Right atrium auricular region (tissue), 2 donors: ENCODE results near the gene NLRP4. TPM values are rescaled to one million over a fixed set of nuclear protein-coding genes. Genes with fewer than 3 reads are reported as not detected.

Source experiments
- DNase-seq: peaks from one replicate; pipeline ENCODE4 v3.0.0-alpha.2; 2019; ENCODE audit warnings: low spot score
- H3K27ac ChIP-seq, 2 donors: fragments of 200-600 bp; sonication (generic); 1 replicate in 1 of 2; 2 replicates in 1 of 2; pipeline ENCODE4 v1.5.1; 2016 to 2019
- H3K27me3 ChIP-seq, 2 donors: fragments of 200-600 bp; sonication (generic); one replicate each; pipeline versions ENCODE4 v1.5.1 to v1.6.0; 2017 to 2019
- H3K36me3 ChIP-seq: fragments of 200-600 bp; sonication (generic); one replicate; pipeline ENCODE4 v1.5.1; 2016
- H3K4me1 ChIP-seq, 2 donors: fragments of 200-600 bp; sonication (generic); one replicate each; pipeline versions ENCODE4 v1.5.1 to v1.6.0; 2017 to 2019
- H3K4me3 ChIP-seq, 2 donors: fragments of 200-600 bp; sonication (generic); 1 replicate in 1 of 2; 2 replicates in 1 of 2; pipeline ENCODE4 v1.5.1; 2017 to 2019; ENCODE audit warnings: mild to moderate bottlenecking in 1 of 2, moderate library complexity in 1 of 2
- H3K9me3 ChIP-seq, 2 donors: fragments of 200-600 bp; sonication (generic); one replicate each; pipeline ENCODE4 v1.5.1; 2019
- CTCF ChIP-seq, 2 donors: fragments of 200-600 bp; sonication (generic); IDR thresholded peaks; one replicate each; pipeline ENCODE4 v1.5.1; 2019; ENCODE audit warnings: antibody characterized with exemption in 2 of 2
- total RNA-seq, 2 donors: library from RNA; depleted of rRNA; stranded (reverse); fragments of >200 nt; gene quantifications; one replicate each; pipeline ENCODE4 v1.1.0, GENCODE V29; 2016

The NLRP4 gene
- total RNA-seq, 2 donors from 2014 or later = not detected

GRCh38 chr19:55930996-55931515 lies 94.7 kb downstream of the NLRP4 start:
- DNase-seq = no peak
- Histone ChIP-seq H3K27ac (no peak overlapping the region), H3K4me3 (no peak overlapping the region), H3K9me3 (no peaks in the 10 kb centered on the region), H3K4me1 (no peaks in the 10 kb centered on the region), H3K36me3 (no peaks in the 10 kb centered on the region), H3K27me3 (no peaks in the 10 kb centered on the region)
- no peak for TF ChIP-seq CTCF (IDR thresholded peaks at IDR 0.05)

Other genes starting within 250 kb of the NLRP4 start
- 10 to 100 TPM in 1 of 2 donors, 1 to 10 TPM in 1; 9.2 to 12.2 TPM for gene FIZ1, start 237.0 kb upstream of the NLRP4 start, total RNA-seq
- gene ZNF524, start 236.3 kb upstream of the NLRP4 start, total RNA-seq = 10 to 100 TPM; 17.7 to 25.8 TPM
- 10 to 100 TPM; 11.2 to 11.4 TPM for gene ZNF865, start 230.9 kb upstream of the NLRP4 start, total RNA-seq
- 10 to 100 TPM in 1 of 2 donors, 1 to 10 TPM in 1; 7.8 to 10.6 TPM for gene ZNF784, start 212.0 kb upstream of the NLRP4 start, total RNA-seq
- 10 to 100 TPM; 15.3 to 26.2 TPM for gene ZNF580, start 195.5 kb upstream of the NLRP4 start, total RNA-seq
- 1 to 10 TPM; 7.5 to 8.6 TPM for gene ZNF581, start 192.9 kb upstream of the NLRP4 start, total RNA-seq
- gene CCDC106, start 188.3 kb upstream of the NLRP4 start, total RNA-seq = 10 to 100 TPM; 19.1 to 30.0 TPM
- gene U2AF2, start 181.5 kb upstream of the NLRP4 start, total RNA-seq = 10 to 100 TPM; 39.0 to 61.0 TPM
- gene EPN1, start 161.3 kb upstream of the NLRP4 start, total RNA-seq = 100 to 1,000 TPM; 179 to 187 TPM
- gene NLRP9, start 98.1 kb upstream of the NLRP4 start, total RNA-seq = not detected
- gene RFPL4A, start 77.4 kb upstream of the NLRP4 start, total RNA-seq = not detected
- gene RFPL4AL1, start 67.4 kb upstream of the NLRP4 start, total RNA-seq = not detected
- not detected for gene NLRP11, start 4.5 kb upstream of the NLRP4 start, total RNA-seq
- gene NLRP13, start 95.8 kb downstream of the NLRP4 start, total RNA-seq = not detected
- gene NLRP8, start 111.3 kb downstream of the NLRP4 start, total RNA-seq = not detected
- not detected for gene NLRP5, start 150.2 kb downstream of the NLRP4 start, total RNA-seq